Activated CD4-positive, CD25-positive, alpha-beta regulatory T cell treated with anti-CD3 and anti-CD28 coated beads, Interleukin-2, amount 50 U/mL, for 24 hours (primary cell): Measurements from ENCODE around the gene MGA.

Experiments used
- ATAC-seq, 2 donors: fragments of 150-1000 bp; cut with Tn5 transposase; one replicate each; pipeline ENCODE4 v1.10.0; 2021; ENCODE audit warnings: mild to moderate bottlenecking in 1 of 2, moderate library complexity in 1 of 2

The MGA gene

GRCh38 chr15:41789236-41789635 is 129.0 kb downstream of the MGA start:
- ATAC-seq = no peak

- ATAC-seq = no peak
Observed at GRCh38 chr15:41789662-41790061, 129.5 kb downstream of the MGA start.

- no peak for ATAC-seq
Observed at GRCh38 chr15:41790169-41790568, 130.0 kb downstream of the MGA start.

GRCh38 chr15:41790756-41791546 is 130.7 kb downstream of the MGA start:
- no peak for ATAC-seq

- no peak for ATAC-seq
Observed at GRCh38 chr15:41791547-41791937, 131.3 kb downstream of the MGA start.

- ATAC-seq = no peak
Observed at GRCh38 chr15:41792000-41792637, 131.9 kb downstream of the MGA start.

- ATAC-seq = no peak
Observed at GRCh38 chr15:41794081-41794480, 133.9 kb downstream of the MGA start.

GRCh38 chr15:41795996-41796856 is 136.0 kb downstream of the MGA start:
- no peak for ATAC-seq

- ATAC-seq = no peak
Observed at GRCh38 chr15:41797201-41797944, 137.2 kb downstream of the MGA start.

GRCh38 chr15:41798607-41799487 is 138.6 kb downstream of the MGA start:
- peak; percentile 51 to 64 for ATAC-seq

GRCh38 chr15:41799488-41799805 is 139.2 kb downstream of the MGA start:
- ATAC-seq = peak; percentile 42 to 46

- no peak for ATAC-seq
Observed at GRCh38 chr15:41801185-41801584, 141.0 kb downstream of the MGA start.

GRCh38 chr15:41801850-41802455 is 141.7 kb downstream of the MGA start:
- no peak for ATAC-seq

GRCh38 chr15:41804361-41804760 is 144.2 kb downstream of the MGA start:
- ATAC-seq = no peak

GRCh38 chr15:41804916-41805666 is 144.9 kb downstream of the MGA start:
- no peak for ATAC-seq

- no peak for ATAC-seq
Observed at GRCh38 chr15:41805711-41806110, 145.5 kb downstream of the MGA start.

- no peak for ATAC-seq
Observed at GRCh38 chr15:41806291-41807181, 146.3 kb downstream of the MGA start.

GRCh38 chr15:41809121-41809520 is 148.9 kb downstream of the MGA start:
- no peak for ATAC-seq

- no peak for ATAC-seq
Observed at GRCh38 chr15:41809526-41810220, 149.5 kb downstream of the MGA start.
